ENCODE results near the gene MIX23. TPM values are rescaled to one million over a fixed set of nuclear protein-coding genes. Genes with fewer than 3 reads are reported as not detected.
A peak's percentile ranks its signal among the peaks of the same experiment; 100 is the strongest.

Gene MIX23
- total and polyA plus RNA-seq, 10 of the 15 experiments (the other 5 are each of a cell fraction or from before 2014, with no cell fraction given): 30.0 to 176 (median 62.4) TPM

GRCh38 chr3:122392868-122393844 lies 10.1 kb upstream of the MIX23 start (continued):
- TF ChIP-seq BCL11A (IDR thresholded peaks at IDR 0.05; ENCODE audit: low read depth, low read length): no peak
- TF ChIP-seq NRF1 (conservative IDR thresholded peaks at IDR 0.05; ENCODE audit: low read depth, low read length): no peak
- no peak for TF ChIP-seq USF2 (IDR thresholded peaks at IDR 0.05; ENCODE audit: borderline replicate concordance, low read depth, low read length)
- TF ChIP-seq TCF12 (IDR thresholded peaks at IDR 0.05; ENCODE audit: low read depth, low read length): no peak
- no peak for TF ChIP-seq TARDBP (IDR thresholded peaks at IDR 0.05; ENCODE audit: borderline replicate concordance)
- no peak for TF ChIP-seq SUZ12 (IDR thresholded peaks at IDR 0.05; ENCODE audit: unreplicated experiment)
- no peak for TF ChIP-seq CUX1 (IDR thresholded peaks at IDR 0.05; ENCODE audit: insufficient replicate concordance, low read depth, low read length)
- TF ChIP-seq IKZF1 (conservative IDR thresholded peaks at IDR 0.05): 0 out of 2 replicates have a peak, but pooled peaks have one; percentile 30
- no peak for TF ChIP-seq BHLHE40 (IDR thresholded peaks at IDR 0.05; ENCODE audit: borderline replicate concordance in 1 of 2, low read depth in 2 of 2, low read length in 1 of 2)
- no peak for TF ChIP-seq PAX5 (IDR thresholded peaks at IDR 0.05; ENCODE audit: borderline replicate concordance, low read depth, low read length)
- TF ChIP-seq IRF3 (IDR thresholded peaks at IDR 0.05): no peak
- TF ChIP-seq SMAD5 (IDR thresholded peaks at IDR 0.05; ENCODE audit: low read depth): no peak
- no peak for TF ChIP-seq ASH2L (IDR thresholded peaks at IDR 0.05; ENCODE audit: borderline replicate concordance, low read depth)
- peak; percentile 88 for TF ChIP-seq RAD21 (IDR thresholded peaks at IDR 0.05; ENCODE audit: insufficient read depth, low read depth, low read length)
- no peak for TF ChIP-seq NFYA (IDR thresholded peaks at IDR 0.05; ENCODE audit: borderline replicate concordance, low read depth, low read length)
- no peak for TF ChIP-seq CBX5 (IDR thresholded peaks at IDR 0.05; ENCODE audit: low read depth)
- TF ChIP-seq E2F8 (IDR thresholded peaks at IDR 0.05; ENCODE audit: low read depth, partially characterized antibody): no peak
- TF ChIP-seq RB1 (IDR thresholded peaks at IDR 0.05; ENCODE audit: borderline replicate concordance): 0 out of 2 replicates have a peak, but pooled peaks have one; percentile 27
- no peak for TF ChIP-seq NR2F1 (conservative IDR thresholded peaks at IDR 0.05)

Measured in GM12878 (cell line).